ENCODE data around the gene IMMP2L. TPM values are rescaled to one million over a fixed set of nuclear protein-coding genes. Genes with fewer than 3 reads are reported as not detected.
"Not testable (repeated sequence)": the region's sequence is repeated elsewhere in the genome, so short reads cannot be mapped to it uniquely, and the experiment has no call there.

Gene IMMP2L
- total RNA-seq, 3 donors from 2014 or later (not counting 1 experiment from before 2014, with no cell fraction given): 6.9 to 9.2 (median 8.7) TPM

DNA sequence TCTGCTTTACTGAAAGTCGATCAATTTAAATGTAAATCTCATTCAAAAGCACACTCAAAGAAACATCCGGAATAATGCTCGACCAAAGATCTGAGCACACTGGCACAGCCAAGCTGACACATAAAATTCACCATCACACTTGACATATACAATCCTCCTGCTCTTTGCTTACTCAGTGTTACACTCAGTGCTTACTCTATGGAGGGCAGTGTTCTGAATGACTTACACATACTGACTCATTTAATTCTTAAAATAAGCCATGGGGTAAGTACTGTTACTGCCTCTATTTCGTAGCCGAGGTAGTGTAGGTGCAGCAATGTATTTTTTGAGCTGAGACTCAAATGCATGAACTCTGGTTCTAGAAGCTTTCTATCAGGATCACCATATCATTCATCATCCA is 892.9 kb downstream of the IMMP2L start:
- no peak overlapping the region for H3K27ac Mint-ChIP-seq
- 97% methylated on average over 5 of the region's 5 CpGs for WGBS (ENCODE audit: insufficient coverage)

DNA sequence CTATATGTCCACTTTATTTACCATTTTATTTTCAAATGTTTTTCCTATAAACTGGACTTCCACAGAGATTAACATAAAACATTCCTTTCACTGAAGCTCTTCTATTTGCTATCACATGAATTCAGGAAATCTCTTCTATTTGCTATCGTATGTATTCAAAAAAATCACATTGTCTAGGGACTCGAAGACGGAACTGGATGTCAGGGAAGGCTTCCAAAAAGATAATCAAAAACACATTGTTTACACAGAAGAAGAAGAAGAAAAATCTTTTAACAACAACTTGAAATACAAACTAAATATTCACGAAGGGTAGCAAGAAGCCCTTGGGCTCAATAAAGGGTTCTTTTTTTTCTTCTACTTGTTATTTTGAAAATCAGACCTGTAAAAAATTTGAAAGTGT is 897.5 kb downstream of the IMMP2L start:
- H3K27ac ChIP-seq (ENCODE audit: low read length): no peak overlapping the region
- no peaks in the 10 kb centered on the region for H3K36me3 ChIP-seq (ENCODE audit: control insufficient read depth, insufficient read depth, low read length)
- H3K36me3 Mint-ChIP-seq: peaks cover 20% of the 10 kb centered on the region
- H3K27me3 Mint-ChIP-seq (ENCODE audit: low read depth in 2 of 2): no peaks in the 10 kb centered on the region
- no peaks in the 10 kb centered on the region for H3K4me1 Mint-ChIP-seq
- no peak overlapping the region for H3K27ac Mint-ChIP-seq
- peaks cover 11 to 35% of the 10 kb centered on the region in 2 donors for H3K9me3 Mint-ChIP-seq
- H3K4me3 Mint-ChIP-seq: no peak overlapping the region
- H3K9me3 ChIP-seq (ENCODE audit: control insufficient read depth, insufficient read depth, low read length): peaks cover 17% of the 10 kb centered on the region
- H3K4me3 ChIP-seq (ENCODE audit: low read length): no peak overlapping the region
- 94% methylated on average over 3 of the region's 4 CpGs for WGBS (ENCODE audit: insufficient coverage)
- ATAC-seq: no peak
- no peaks in the 10 kb centered on the region for H3K4me1 ChIP-seq (ENCODE audit: control insufficient read depth, insufficient read depth, low read length)
- intact Hi-C loops (cut with micrococcal nuclease): no loop called here
- DNase-seq: no peak
- H3K27me3 ChIP-seq (ENCODE audit: control insufficient read depth, insufficient read depth, low read length): no peaks in the 10 kb centered on the region
- TF ChIP-seq CTCF (IDR thresholded peaks at IDR 0.05): no peak

More for the DNA sequence above, 892.9 kb downstream of the IMMP2L start:
- TF ChIP-seq CTCF (IDR thresholded peaks at IDR 0.05): no peak
- Histone ChIP-seq H3K4me3 (ENCODE audit: low read length) (no peak overlapping the region), H3K4me1 (ENCODE audit: control insufficient read depth, insufficient read depth, low read length) (no peaks in the 10 kb centered on the region), H3K36me3 (ENCODE audit: control insufficient read depth, insufficient read depth, low read length) (no peaks in the 10 kb centered on the region), H3K27me3 (ENCODE audit: control insufficient read depth, insufficient read depth, low read length) (no peaks in the 10 kb centered on the region), H3K27ac (ENCODE audit: low read length) (no peak overlapping the region), H3K9me3 (ENCODE audit: control insufficient read depth, insufficient read depth, low read length) (peaks cover 9% of the 10 kb centered on the region)
- DNase-seq (no peak), ATAC-seq (no peak)
- Mint-ChIP-seq H3K9me3 (peaks cover 10 to 39% of the 10 kb centered on the region in 2 donors), H3K4me3 (no peak overlapping the region), H3K27me3 (ENCODE audit: low read depth in 2 of 2) (no peaks in the 10 kb centered on the region), H3K36me3 (peaks cover 22% of the 10 kb centered on the region), H3K4me1 (no peaks in the 10 kb centered on the region)
- intact Hi-C loops (cut with micrococcal nuclease): no loop called here

DNA sequence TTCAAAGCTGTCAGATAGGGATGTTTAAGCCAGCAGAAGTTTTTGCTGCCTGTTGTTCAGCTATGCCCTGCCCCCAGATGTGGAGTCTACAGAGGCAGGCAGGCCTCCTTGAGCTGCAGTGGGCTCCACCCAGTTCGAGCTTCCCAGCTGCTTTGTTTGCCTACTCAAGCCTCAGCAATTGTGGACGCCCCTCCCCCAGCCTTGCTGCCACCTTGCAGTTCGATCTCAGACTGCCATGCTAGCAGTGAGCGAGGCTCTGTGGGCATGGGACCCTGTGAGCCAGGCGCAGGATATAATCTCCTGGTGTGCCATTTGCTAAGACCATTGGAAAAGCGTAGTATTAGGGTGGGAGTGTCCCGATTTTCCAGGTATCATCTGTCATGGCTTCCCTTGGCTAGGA is 901.7 kb downstream of the IMMP2L start:
- DNase-seq; H3K36me3 ChIP-seq (ENCODE audit: control insufficient read depth, insufficient read depth, low read length); H3K27me3 Mint-ChIP-seq (ENCODE audit: low read depth in 2 of 2); ATAC-seq; H3K27me3 ChIP-seq (ENCODE audit: control insufficient read depth, insufficient read depth, low read length); H3K4me1 ChIP-seq (ENCODE audit: control insufficient read depth, insufficient read depth, low read length); H3K27ac ChIP-seq (ENCODE audit: low read length); H3K4me3 ChIP-seq (ENCODE audit: low read length); H3K4me3 Mint-ChIP-seq; H3K27ac Mint-ChIP-seq; H3K4me1 Mint-ChIP-seq; intact Hi-C loops (cut with micrococcal nuclease): not testable (repeated sequence)
- H3K9me3 ChIP-seq (ENCODE audit: control insufficient read depth, insufficient read depth, low read length): peaks cover 17% of the 10 kb centered on the region
- 82% methylated on average over 7 of the region's 7 CpGs for WGBS (ENCODE audit: insufficient coverage)
- Mint-ChIP-seq H3K9me3 (peaks cover 22 to 30% of the 10 kb centered on the region in 2 donors), H3K36me3 (peaks cover 33% of the 10 kb centered on the region)

GRCh38 chr7:110650328-110650727 is 912.0 kb downstream of the IMMP2L start:
- no peak overlapping the region for H3K4me3 ChIP-seq (ENCODE audit: low read length)
- no peak overlapping the region for H3K27ac ChIP-seq (ENCODE audit: low read length)
- intact Hi-C loops (cut with micrococcal nuclease): no loop called here
- no peaks in the 10 kb centered on the region for H3K36me3 ChIP-seq (ENCODE audit: control insufficient read depth, insufficient read depth, low read length)
- Mint-ChIP-seq H3K27ac (no peak overlapping the region), H3K27me3 (ENCODE audit: low read depth in 2 of 2) (no peaks in the 10 kb centered on the region), H3K4me1 (no peaks in the 10 kb centered on the region), H3K36me3 (no peaks in the 10 kb centered on the region), H3K9me3 (peaks cover 4 to 5% of the 10 kb centered on the region in 2 donors), H3K4me3 (no peak overlapping the region)
- WGBS (ENCODE audit: insufficient coverage): 72% methylated on average over 3 of the region's 3 CpGs
- no peak for TF ChIP-seq CTCF (IDR thresholded peaks at IDR 0.05)
- no peaks in the 10 kb centered on the region for H3K27me3 ChIP-seq (ENCODE audit: control insufficient read depth, insufficient read depth, low read length)
- DNase-seq (no peak), ATAC-seq (no peak)
- H3K9me3 ChIP-seq (ENCODE audit: control insufficient read depth, insufficient read depth, low read length): no peaks in the 10 kb centered on the region
- no peaks in the 10 kb centered on the region for H3K4me1 ChIP-seq (ENCODE audit: control insufficient read depth, insufficient read depth, low read length)
